A549 (cell line): ENCODE results near the gene HIPK1. TPM values are rescaled to one million over a fixed set of nuclear protein-coding genes. Genes with fewer than 3 reads are reported as not detected.
A peak's percentile ranks its signal among the peaks of the same experiment; 100 is the strongest.
"Not testable (repeated sequence)": the region's sequence is repeated elsewhere in the genome, so short reads cannot be mapped to it uniquely, and the experiment has no call there.

ENCODE experiments used
- ATAC-seq, 2 experiments: fragments of 200-7000 bp in 1 of 2; fragments of >200 bp in 1 of 2; cut with Nextera tagmentation in 1 of 2; cut with Tn5 transposase in 1 of 2; 3 replicates each; pipeline versions ENCODE4 v1.8.0 to v1.9.1; 2018 to 2020; ENCODE audit warnings: mild to moderate bottlenecking in 1 of 2, moderate library complexity in 1 of 2
- CTCF ChIA-PET: fragments of 300-600 bp; sonication (Branson Sonifier 250); formaldehyde crosslinking; extraction: SDS; loops from one replicate; lab custom pipeline; 2021; ENCODE audit warnings: antibody characterized with exemption, inconsistent platforms; lab: Yijun Ruan, JAX
- POLR2A ChIA-PET: fragments of 350-600 bp; formaldehyde crosslinking; extraction: SDS; loops from one replicate; lab custom pipeline; 2021; ENCODE audit warnings: antibody characterized with exemption, inconsistent platforms; lab: Yijun Ruan, JAX
- DNase-seq, 2 experiments: peaks; one replicate each; pipeline versions ENCODE4 v3.0.0 to v3.0.0-alpha.2; 2011 to 2016; ENCODE audit warnings: low read depth in 1 of 2, low spot score in 1 of 2
- FAIRE-seq: peaks from 2 replicates; lab custom pipeline; 2011; peaks lifted over from hg19 to GRCh38; lab: Jason Lieb, UNC
- H3K27ac ChIP-seq, 2 experiments: fragments of >200 bp; sonication (Bioruptor Twin); formaldehyde crosslinking; 3 replicates each; pipeline ENCODE4 v1.5.1; 2016 to 2017
- H3K4me1 ChIP-seq: fragments of >200 bp; sonication (Bioruptor Twin); formaldehyde crosslinking; 3 replicates; pipeline ENCODE4 v1.6.1; 2016
- H3K4me2 ChIP-seq: fragments of >200 bp; sonication (Bioruptor Twin); formaldehyde crosslinking; 3 replicates; pipeline ENCODE4 v1.6.1; 2016
- H3K4me3 ChIP-seq: fragments of >200 bp; sonication (Bioruptor Twin); formaldehyde crosslinking; 3 replicates; pipeline ENCODE4 v1.5.1; 2016
- H3K9me3 ChIP-seq: fragments of >200 bp; sonication (Bioruptor Twin); formaldehyde crosslinking; 3 replicates; pipeline ENCODE4 v1.6.1; 2016
- CEBPB ChIP-seq, 2 experiments: fragments of >200 bp in 1 of 2; sonication (Bioruptor Twin) in 1 of 2; formaldehyde crosslinking in 1 of 2; IDR thresholded peaks; 2 replicates each; pipeline ENCODE4 v1.6.1; 2012 to 2016
- EP300 ChIP-seq, 2 experiments: fragments of >200 bp; sonication (Bioruptor Twin); formaldehyde crosslinking; IDR thresholded peaks; 2 replicates in 1 of 2; 3 replicates in 1 of 2; pipeline ENCODE4 v1.6.1; 2016 to 2017
- FOSL2 ChIP-seq, 2 experiments: fragments of 450-650 bp in 1 of 2; fragments of >200 bp in 1 of 2; sonication (Bioruptor Twin) in 1 of 2; formaldehyde crosslinking; IDR thresholded peaks; 2 replicates each; pipeline versions ENCODE4 v1.5.0 to v1.6.1; 2016 to 2020; ENCODE audit warnings: mild to moderate bottlenecking in 1 of 2, moderate library complexity in 1 of 2
- GATA3 ChIP-seq: IDR thresholded peaks from 2 replicates; pipeline ENCODE4 v1.6.1; 2012; ENCODE audit warnings: borderline replicate concordance
- HOXA7 ChIP-seq: fragments of 250-450 bp; sonication (Bioruptor Pico); IDR thresholded peaks from 2 replicates; pipeline ENCODE4 v1.5.0; 2020; ENCODE audit warnings: mild to moderate bottlenecking, moderate library complexity
- JUN ChIP-seq, 2 experiments: fragments of >200 bp; sonication (Bioruptor Twin); formaldehyde crosslinking; IDR thresholded peaks; 2 replicates in 1 of 2; 3 replicates in 1 of 2; pipeline ENCODE4 v1.6.1; 2016 to 2017
- JUNB ChIP-seq: fragments of >200 bp; sonication (Bioruptor Twin); formaldehyde crosslinking; IDR thresholded peaks from 2 replicates; pipeline ENCODE4 v1.6.1; 2016
- MAZ ChIP-seq: fragments of 150-350 bp; IDR thresholded peaks from 2 replicates; pipeline ENCODE4 v1.6.1; 2014; ENCODE audit warnings: antibody characterized with exemption, low read depth, low read length, borderline replicate concordance
- PHF8 ChIP-seq: fragments of 200-600 bp; sonication (generic); IDR thresholded peaks from 2 replicates; pipeline ENCODE4 v1.6.1; 2016; ENCODE audit warnings: low read depth, mild to moderate bottlenecking, antibody characterized with exemption, moderate library complexity, borderline replicate concordance
- POLR2A ChIP-seq: IDR thresholded peaks from 2 replicates; pipeline ENCODE4 v1.6.1; 2012; ENCODE audit warnings: mild to moderate bottlenecking, low read length
- RCOR1 ChIP-seq: fragments of 150-350 bp; IDR thresholded peaks from 2 replicates; pipeline ENCODE4 v1.6.1; 2014; ENCODE audit warnings: antibody characterized with exemption, low read length, low read depth
- RNF2 ChIP-seq: fragments of 200-600 bp; sonication (generic); IDR thresholded peaks from 2 replicates; pipeline ENCODE4 v1.6.1; 2016; ENCODE audit warnings: low read depth, mild to moderate bottlenecking, antibody characterized with exemption, moderate library complexity, borderline replicate concordance
- TP53 ChIP-seq: fragments of 250-450 bp; sonication (Bioruptor Pico); IDR thresholded peaks from 2 replicates; pipeline ENCODE4 v1.5.0; 2021; ENCODE audit warnings: mild to moderate bottlenecking, moderate library complexity
- ZFP36 ChIP-seq: fragments of 450-650 bp; IDR thresholded peaks from 2 replicates; pipeline ENCODE4 v1.6.1; 2014; ENCODE audit warnings: borderline replicate concordance; ENCODE audit not compliant: partially characterized antibody
- WGBS: methylation state at CpG from one replicate; pipeline ENCODE4 v1.1.6; 2017; ENCODE audit errors: missing lambda C conversion rate; 5-methylcytosine and 5-hydroxymethylcytosine counted together
- polyA plus RNA-seq, 4 experiments: library from polyadenylated mRNA; depleted of rRNA in 3 of 4; stranded (reverse); fragments of >200 nt; fragmentation: RNase III in 1 of 4; extraction: RNeasy Plus Mini Kit Qiagen cat#74134 plus additional on column Dnase treatment in 1 of 4; gene quantifications; 2 replicates in 3 of 4; 3 replicates in 1 of 4; pipeline ENCODE4 v1.2.3, GENCODE V29; 2011 to 2017
- TF ChIP-seq, protein P1 (sequence below): IDR thresholded peaks from 2 replicates; pipeline ENCODE4 v1.6.1; 2012

Gene HIPK1
- polyA plus RNA-seq, 2 of the 4 experiments (the other 2 are of a cell fraction): 11.3 to 27.4 TPM

- no peak for TF ChIP-seq RNF2
- no peak for TF ChIP-seq ZFP36
- no peak for TF ChIP-seq JUN (IDR thresholded peaks at IDR 0.05)
- TF ChIP-seq TP53 (CRISPR knock-in tag): no peak
- no peak for TF ChIP-seq PHF8
These were observed 80.3 kb downstream of the HIPK1 start (continued) for GRCh38 chr1:114009393-114009792.

DNA sequence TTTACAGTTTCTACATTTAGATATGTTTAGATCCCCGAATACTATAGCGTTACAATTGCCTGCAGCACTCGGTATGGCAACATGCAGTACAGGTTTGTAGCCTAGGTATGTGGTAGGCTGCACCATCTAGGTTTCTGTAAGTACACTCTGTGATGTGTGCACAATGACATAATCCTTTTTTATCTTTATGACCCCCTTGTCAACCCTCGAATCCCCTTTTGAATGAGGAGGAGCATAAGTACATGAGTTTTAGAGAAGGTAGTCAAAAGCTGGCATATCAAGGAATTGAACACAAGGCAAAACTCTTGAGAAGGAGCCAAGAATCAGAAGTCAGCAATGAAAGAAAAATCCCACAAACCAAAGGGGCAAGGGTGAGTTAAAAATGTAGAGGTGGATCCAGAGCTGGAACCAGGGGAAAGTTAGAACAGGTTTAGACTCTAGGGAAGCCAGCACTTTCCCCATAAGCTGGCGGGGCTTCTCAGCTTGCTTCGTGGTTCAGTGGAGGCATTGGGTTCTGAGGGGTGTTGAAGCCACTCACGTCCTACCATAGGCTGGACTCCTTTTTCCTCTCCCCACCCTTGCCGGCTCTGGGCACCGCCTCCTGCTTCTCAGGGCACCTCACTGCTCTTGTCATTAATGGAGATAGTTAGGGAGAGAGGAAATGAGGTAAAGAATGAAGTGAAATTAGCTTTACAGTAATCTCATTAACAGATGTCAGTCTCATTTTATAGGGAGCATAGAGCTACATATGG, 81.5 kb downstream of the HIPK1 start:
- Histone ChIP-seq H3K4me1 (peaks cover 17% of the 10 kb centered on the region), H3K27ac (no peak overlapping the region), H3K9me3 (no peaks in the 10 kb centered on the region), H3K4me2 (no peak overlapping the region), H3K4me3 (no peak overlapping the region)
- DNase-seq (no peak), ATAC-seq (no peak), FAIRE-seq (no peak)
- ChIA-PET CTCF (interaction anchor here (1.6 kb wide), 1 partner anchor 272 kb away, joined by 3 read pairs; no protein-coding TSS in a partner anchor), POLR2A (no interaction called here)
- no peak for TF ChIP-seq POLR2A
- 60% methylated on average over 9 of the region's 9 CpGs for WGBS

- CTCF ChIA-PET: interaction anchor here (1.0 kb wide), 1 partner anchor 21 kb away, joined by 3 read pairs; no protein-coding TSS in a partner anchor
- FAIRE-seq: no peak
- no peak overlapping the region for H3K27ac ChIP-seq
- no peak for TF ChIP-seq MAZ
- TF ChIP-seq, all 56 proteins: peak for 0
- no peak overlapping the region for H3K4me3 ChIP-seq
- H3K4me1 ChIP-seq: peaks cover 17% of the 10 kb centered on the region
- no peak overlapping the region for H3K4me2 ChIP-seq
- ATAC-seq: no peak
- POLR2A ChIA-PET: no interaction called here
- DNase-seq: no peak
- no peaks in the 10 kb centered on the region for H3K9me3 ChIP-seq
These were observed 82.7 kb downstream of the HIPK1 start for GRCh38 chr1:114011796-114012195.

- peak overlapping the region; percentile 66 for H3K4me2 ChIP-seq
- no peaks in the 10 kb centered on the region for H3K9me3 ChIP-seq
- 3% methylated on average over 2 of the region's 2 CpGs for WGBS
- ATAC-seq (peak; percentile 62 to 73; a peak in 5 of 6 replicates), FAIRE-seq (no peak), DNase-seq (peak; percentile 19 to 32)
- H3K4me1 ChIP-seq: peaks cover 13% of the 10 kb centered on the region
- peak overlapping the region; percentile 39 to 71; a peak in 4 of 6 replicates for H3K27ac ChIP-seq
- POLR2A ChIA-PET: no interaction called here
- no peak overlapping the region for H3K4me3 ChIP-seq
- TF ChIP-seq EP300 (IDR thresholded peaks at IDR 0.05) (0 out of 5 replicates have a peak, but pooled peaks of 1 of the 2 experiments have one; percentile 24), CEBPB (IDR thresholded peaks at IDR 0.05) (peak in 1 of 2 experiments; percentile 66; a peak in 1 of 4 replicates), HOXA7 (CRISPR knock-in tag) (no peak), JUN (IDR thresholded peaks at IDR 0.05) (peak in 1 of 2 experiments; percentile 43; a peak in 1 of 5 replicates), JUNB (peak; percentile 79), FOSL2 (IDR thresholded peaks at IDR 0.05) (peak; percentile 49; the same call in 1 of the 2 replicates), FOSL2 (CRISPR knock-in tag; IDR thresholded peaks at IDR 0.05) (peak; percentile 67), GATA3 (peak; percentile 63; the same call in 1 of the 2 replicates), RCOR1 (no peak)
- TF ChIP-seq, protein P1, sequence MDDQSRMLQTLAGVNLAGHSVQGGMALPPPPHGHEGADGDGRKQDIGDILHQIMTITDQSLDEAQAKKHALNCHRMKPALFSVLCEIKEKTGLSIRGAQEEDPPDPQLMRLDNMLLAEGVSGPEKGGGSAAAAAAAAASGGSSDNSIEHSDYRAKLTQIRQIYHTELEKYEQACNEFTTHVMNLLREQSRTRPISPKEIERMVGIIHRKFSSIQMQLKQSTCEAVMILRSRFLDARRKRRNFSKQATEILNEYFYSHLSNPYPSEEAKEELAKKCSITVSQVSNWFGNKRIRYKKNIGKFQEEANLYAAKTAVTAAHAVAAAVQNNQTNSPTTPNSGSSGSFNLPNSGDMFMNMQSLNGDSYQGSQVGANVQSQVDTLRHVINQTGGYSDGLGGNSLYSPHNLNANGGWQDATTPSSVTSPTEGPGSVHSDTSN: no peak
- CTCF ChIA-PET: no interaction called here
These were observed 86.0 kb downstream of the HIPK1 start for GRCh38 chr1:114015075-114015474.

DNA sequence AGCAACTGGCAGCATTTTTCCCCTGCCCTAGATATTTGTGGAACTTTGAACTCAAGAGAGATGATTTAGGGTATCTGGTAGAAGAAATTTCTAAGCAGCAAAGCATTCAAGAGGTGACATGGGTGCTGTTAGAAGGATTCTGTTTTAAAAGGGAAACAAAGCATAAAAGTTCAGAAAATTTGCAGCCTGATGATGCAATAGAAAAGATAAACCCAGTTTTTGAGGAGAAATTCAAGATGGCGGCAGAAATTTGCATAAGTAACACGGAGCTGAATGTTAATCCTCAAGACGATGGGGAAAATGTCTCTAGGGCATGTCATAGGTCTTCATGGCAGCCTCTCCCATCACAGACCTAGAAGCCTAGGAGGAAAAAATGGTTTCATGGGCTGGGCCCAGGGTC, 90.6 kb downstream of the HIPK1 start:
- CTCF ChIA-PET: interaction anchor here (0.9 to 1.1 kb wide), 2 partner anchors 13 to 161 kb away, joined by 3 read pairs; no protein-coding TSS in a partner anchor
- DNase-seq, ATAC-seq, H3K27ac ChIP-seq, H3K4me3 ChIP-seq, FAIRE-seq, H3K4me2 ChIP-seq, H3K9me3 ChIP-seq, POLR2A ChIA-PET, H3K4me1 ChIP-seq: not testable (repeated sequence)
- 64% methylated on average over 3 of the region's 3 CpGs for WGBS
